T-helper 2 cell treated with Interferon-gamma antibody and Interleukin-4, amounts not matched to agents 5 μg/mL and 100 μg/mL, for 36 hours (primary cell): ENCODE measurements around the gene SF3A2.

Experiments used
- DNase-seq: peaks from one replicate; pipeline ENCODE4 v3.0.0; 2021; ENCODE audit warnings: low spot score
- H3K27ac Mint-ChIP-seq: one replicate; pipeline ENCODE4 v1.8.0; 2021; ENCODE audit warnings: mild to moderate bottlenecking, mixed read lengths
- H3K27me3 Mint-ChIP-seq: one replicate; pipeline ENCODE4 v1.8.0; 2021; ENCODE audit warnings: low read depth, mixed read lengths
- H3K36me3 Mint-ChIP-seq: one replicate; pipeline ENCODE4 v1.8.0; 2021; ENCODE audit warnings: low read depth, mixed read lengths
- H3K4me1 Mint-ChIP-seq: one replicate; pipeline ENCODE4 v1.8.0; 2021; ENCODE audit warnings: low read depth, mixed read lengths
- H3K4me3 Mint-ChIP-seq: one replicate; pipeline ENCODE4 v1.8.0; 2022; ENCODE audit warnings: mild to moderate bottlenecking, moderate library complexity, mixed read lengths
- H3K9me3 Mint-ChIP-seq: one replicate; pipeline ENCODE4 v1.8.0; 2021; ENCODE audit warnings: mixed read lengths

Gene SF3A2, protein sequence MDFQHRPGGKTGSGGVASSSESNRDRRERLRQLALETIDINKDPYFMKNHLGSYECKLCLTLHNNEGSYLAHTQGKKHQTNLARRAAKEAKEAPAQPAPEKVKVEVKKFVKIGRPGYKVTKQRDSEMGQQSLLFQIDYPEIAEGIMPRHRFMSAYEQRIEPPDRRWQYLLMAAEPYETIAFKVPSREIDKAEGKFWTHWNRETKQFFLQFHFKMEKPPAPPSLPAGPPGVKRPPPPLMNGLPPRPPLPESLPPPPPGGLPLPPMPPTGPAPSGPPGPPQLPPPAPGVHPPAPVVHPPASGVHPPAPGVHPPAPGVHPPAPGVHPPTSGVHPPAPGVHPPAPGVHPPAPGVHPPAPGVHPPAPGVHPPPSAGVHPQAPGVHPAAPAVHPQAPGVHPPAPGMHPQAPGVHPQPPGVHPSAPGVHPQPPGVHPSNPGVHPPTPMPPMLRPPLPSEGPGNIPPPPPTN

GRCh38 chr19:2236314-2237050, at the start of gene SF3A2, which contains the start of gene PLEKHJ1:
Gene SF3A2 (plus strand): TSS chr19:2236824. CDS start chr19:2243419, 6,595 bp downstream.
Gene PLEKHJ1 (minus strand): TSS chr19:2236329. CDS start chr19:2236248, 81 bp downstream.
- H3K36me3 Mint-ChIP-seq = peaks cover 56% of the 10 kb centered on the region
- peak; percentile 98 for DNase-seq
- peak within 1 kb of the TSS; percentile 97 for H3K4me3 Mint-ChIP-seq
- H3K27me3 Mint-ChIP-seq = no peaks in the 10 kb centered on the region
- H3K27ac Mint-ChIP-seq = peak within 1 kb of the TSS; percentile 97
- no peaks in the 10 kb centered on the region for H3K9me3 Mint-ChIP-seq
- peaks cover 41% of the 10 kb centered on the region for H3K4me1 Mint-ChIP-seq

- no peak overlapping the region for H3K27ac Mint-ChIP-seq
- no peaks in the 10 kb centered on the region for H3K4me1 Mint-ChIP-seq
- no peaks in the 10 kb centered on the region for H3K9me3 Mint-ChIP-seq
- peaks cover 25% of the 10 kb centered on the region for H3K36me3 Mint-ChIP-seq
- H3K27me3 Mint-ChIP-seq = no peaks in the 10 kb centered on the region
- no peak for DNase-seq
- no peak overlapping the region for H3K4me3 Mint-ChIP-seq
These were observed 49.5 kb upstream of the SF3A2 start for GRCh38 chr19:2187159-2187558.

DNA sequence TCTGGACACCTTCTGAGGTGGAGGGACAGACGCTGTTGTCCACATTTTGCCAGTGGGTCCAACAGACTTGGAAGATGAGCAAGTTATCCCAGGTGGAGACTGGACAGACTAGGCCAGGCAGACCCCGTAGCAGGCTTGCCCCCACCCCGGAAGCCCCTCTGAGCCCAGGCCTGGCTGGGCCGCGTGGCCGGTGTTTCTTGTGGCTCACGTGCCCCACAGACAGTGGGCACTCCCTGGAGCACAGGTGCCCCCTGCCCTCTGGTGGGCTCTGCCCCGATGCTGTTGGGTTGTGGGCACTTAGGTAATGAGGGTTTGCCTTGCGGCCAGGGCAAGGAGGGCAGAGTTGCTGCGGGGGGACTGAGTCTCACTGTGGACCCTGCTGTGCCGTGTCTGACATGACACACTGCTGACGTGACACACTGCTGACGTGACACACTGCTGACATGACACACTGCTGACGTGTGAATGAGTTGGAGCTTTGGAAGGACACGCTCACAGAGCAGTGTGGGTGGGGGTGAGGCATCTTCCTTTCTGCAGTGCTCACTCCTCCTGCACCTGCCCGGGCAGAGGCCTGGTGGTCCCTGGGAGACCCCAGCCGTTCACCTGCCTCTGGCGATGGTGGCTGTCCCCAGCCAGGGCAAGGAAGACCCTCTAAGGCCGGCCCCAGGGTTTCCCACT, 47.8 kb upstream of the SF3A2 start:
- H3K4me1 Mint-ChIP-seq = no peaks in the 10 kb centered on the region
- no peaks in the 10 kb centered on the region for H3K27me3 Mint-ChIP-seq
- peak; percentile 16 for DNase-seq
- H3K9me3 Mint-ChIP-seq = no peaks in the 10 kb centered on the region
- H3K36me3 Mint-ChIP-seq = peaks cover 35% of the 10 kb centered on the region
- no peak overlapping the region for H3K4me3 Mint-ChIP-seq
- peak overlapping the region; percentile 26 for H3K27ac Mint-ChIP-seq

DNA sequence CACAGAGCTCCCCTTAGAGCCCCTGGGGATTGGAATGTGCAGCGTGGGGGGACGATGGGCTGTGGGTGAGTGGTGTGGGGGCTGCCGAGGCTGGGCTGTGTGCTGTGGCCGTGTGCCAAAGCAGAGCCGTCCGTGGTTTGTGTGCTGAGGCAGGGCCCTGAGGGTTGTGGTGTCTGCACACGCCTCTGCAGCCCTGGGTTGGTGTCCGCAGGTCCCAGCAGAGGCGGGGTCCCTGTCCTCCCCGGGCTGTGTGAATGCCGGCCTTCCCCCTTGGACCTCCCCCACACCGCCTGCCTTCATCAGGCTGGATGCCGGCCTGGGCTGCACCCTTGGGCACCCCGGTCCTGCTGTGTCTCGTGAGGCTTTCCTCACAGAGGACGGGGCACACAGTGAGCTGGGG, 46.7 kb upstream of the SF3A2 start:
- H3K4me1 Mint-ChIP-seq = no peaks in the 10 kb centered on the region
- H3K27me3 Mint-ChIP-seq = no peaks in the 10 kb centered on the region
- H3K4me3 Mint-ChIP-seq = no peak overlapping the region
- no peaks in the 10 kb centered on the region for H3K9me3 Mint-ChIP-seq
- DNase-seq = no peak
- H3K27ac Mint-ChIP-seq = no peak overlapping the region
- H3K36me3 Mint-ChIP-seq = peaks cover 29% of the 10 kb centered on the region

GRCh38 chr19:2190848-2191455, 45.7 kb upstream of the SF3A2 start:
- DNase-seq = no peak
- H3K4me1 Mint-ChIP-seq = no peaks in the 10 kb centered on the region
- no peaks in the 10 kb centered on the region for H3K27me3 Mint-ChIP-seq
- no peak overlapping the region for H3K27ac Mint-ChIP-seq
- no peak overlapping the region for H3K4me3 Mint-ChIP-seq
- H3K9me3 Mint-ChIP-seq = no peaks in the 10 kb centered on the region
- H3K36me3 Mint-ChIP-seq = peaks cover 23% of the 10 kb centered on the region

GRCh38 chr19:2191456-2192310, 44.9 kb upstream of the SF3A2 start:
- no peaks in the 10 kb centered on the region for H3K9me3 Mint-ChIP-seq
- H3K36me3 Mint-ChIP-seq = peaks cover 23% of the 10 kb centered on the region
- H3K27me3 Mint-ChIP-seq = no peaks in the 10 kb centered on the region
- H3K4me1 Mint-ChIP-seq = no peaks in the 10 kb centered on the region
- H3K4me3 Mint-ChIP-seq = no peak overlapping the region
- DNase-seq = no peak
- H3K27ac Mint-ChIP-seq = no peak overlapping the region

- no peaks in the 10 kb centered on the region for H3K4me1 Mint-ChIP-seq
- H3K27me3 Mint-ChIP-seq = no peaks in the 10 kb centered on the region
- H3K4me3 Mint-ChIP-seq = no peak overlapping the region
- H3K27ac Mint-ChIP-seq = no peak overlapping the region
- no peaks in the 10 kb centered on the region for H3K9me3 Mint-ChIP-seq
- peaks cover 23% of the 10 kb centered on the region for H3K36me3 Mint-ChIP-seq
- no peak for DNase-seq
These were observed 43.8 kb upstream of the SF3A2 start for GRCh38 chr19:2192862-2193261.

GRCh38 chr19:2193807-2194206, 42.8 kb upstream of the SF3A2 start:
- H3K4me1 Mint-ChIP-seq = no peaks in the 10 kb centered on the region
- no peaks in the 10 kb centered on the region for H3K27me3 Mint-ChIP-seq
- peaks cover 23% of the 10 kb centered on the region for H3K36me3 Mint-ChIP-seq
- no peak overlapping the region for H3K4me3 Mint-ChIP-seq
- DNase-seq = no peak
- no peaks in the 10 kb centered on the region for H3K9me3 Mint-ChIP-seq
- no peak overlapping the region for H3K27ac Mint-ChIP-seq

DNA sequence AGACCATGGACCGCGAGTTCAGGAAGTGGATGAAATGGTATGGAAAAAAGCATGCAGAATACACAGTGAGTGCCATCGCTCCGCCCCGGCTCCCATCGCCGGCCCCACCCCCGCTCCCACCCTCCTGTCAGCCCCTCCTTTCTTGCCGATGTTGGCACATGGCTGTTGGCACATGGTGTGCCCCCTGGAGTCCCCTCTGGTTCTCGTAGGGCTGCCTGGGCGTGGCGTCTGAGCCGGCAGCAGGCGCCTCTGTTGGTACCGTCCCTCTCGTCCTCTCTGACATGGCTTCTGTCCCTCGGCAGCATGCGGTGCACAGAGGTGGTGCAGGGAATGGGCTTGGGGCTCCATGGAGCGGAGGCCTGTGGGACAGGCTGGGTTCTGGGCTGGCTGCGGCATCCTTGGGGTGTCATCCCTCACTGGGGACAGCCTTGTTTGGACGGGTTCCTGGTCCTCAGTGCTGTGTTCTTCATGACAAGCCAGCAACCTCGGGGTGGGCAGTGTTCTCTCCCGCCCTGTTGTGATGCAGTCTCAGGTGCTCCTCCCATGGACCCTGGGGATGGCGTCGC, 42.0 kb upstream of the SF3A2 start:
- Mint-ChIP-seq H3K4me3 (no peak overlapping the region), H3K4me1 (no peaks in the 10 kb centered on the region), H3K36me3 (peaks cover 25% of the 10 kb centered on the region), H3K9me3 (no peaks in the 10 kb centered on the region), H3K27me3 (no peaks in the 10 kb centered on the region), H3K27ac (no peak overlapping the region)
- no peak for DNase-seq

DNA sequence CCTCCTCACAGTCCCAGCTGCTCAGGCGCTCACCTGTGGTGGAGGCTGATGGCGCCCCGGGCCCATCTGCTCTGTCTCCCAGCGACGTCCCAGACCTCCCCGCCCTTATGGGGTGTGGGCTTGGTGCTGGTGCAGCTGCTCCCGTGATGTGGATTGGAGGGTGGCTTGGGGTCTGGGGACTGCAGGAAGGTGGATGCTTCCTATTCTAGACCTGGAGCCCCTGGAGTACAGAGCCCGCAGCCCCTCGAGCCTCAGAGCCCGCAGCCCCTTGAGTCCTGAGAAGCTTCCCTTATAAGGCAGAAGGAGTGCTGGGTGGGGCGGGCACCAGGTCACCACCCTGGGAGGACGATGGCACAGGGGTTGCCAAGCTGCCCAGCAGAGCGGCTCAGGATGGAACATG, 41.3 kb upstream of the SF3A2 start:
- no peak overlapping the region for H3K27ac Mint-ChIP-seq

DNA sequence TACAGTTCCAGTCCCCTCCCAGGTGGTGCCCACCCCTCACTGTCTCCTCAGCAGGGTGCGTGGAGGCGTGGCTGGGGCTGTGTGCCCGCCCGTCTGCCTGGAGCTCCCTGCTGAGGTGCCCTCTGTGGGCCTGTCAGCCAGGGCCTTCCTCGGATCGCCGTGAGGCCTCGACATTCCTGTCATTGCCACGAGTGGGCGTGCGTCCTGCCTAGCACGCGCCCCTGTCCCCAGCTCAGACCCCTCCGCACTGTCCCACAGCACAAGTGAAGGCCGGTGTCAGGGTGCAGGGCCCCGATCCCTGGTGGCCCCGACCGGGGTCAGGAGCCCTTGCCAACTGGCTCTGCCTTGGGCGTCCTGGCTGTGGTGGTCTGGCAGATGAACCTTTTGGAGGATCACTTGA, 40.7 kb upstream of the SF3A2 start:
- no peak for DNase-seq
- Mint-ChIP-seq H3K27me3 (no peaks in the 10 kb centered on the region), H3K36me3 (peaks cover 20% of the 10 kb centered on the region), H3K4me1 (no peaks in the 10 kb centered on the region), H3K4me3 (no peak overlapping the region), H3K9me3 (no peaks in the 10 kb centered on the region), H3K27ac (no peak overlapping the region)

More for the DNA sequence above, 41.3 kb upstream of the SF3A2 start:
- no peaks in the 10 kb centered on the region for H3K4me1 Mint-ChIP-seq
- no peak overlapping the region for H3K4me3 Mint-ChIP-seq
- H3K27me3 Mint-ChIP-seq = no peaks in the 10 kb centered on the region
- no peak for DNase-seq
- no peaks in the 10 kb centered on the region for H3K9me3 Mint-ChIP-seq
- peaks cover 24% of the 10 kb centered on the region for H3K36me3 Mint-ChIP-seq

- Mint-ChIP-seq H3K27ac (no peak overlapping the region), H3K4me3 (no peak overlapping the region), H3K9me3 (no peaks in the 10 kb centered on the region), H3K27me3 (no peaks in the 10 kb centered on the region), H3K4me1 (no peaks in the 10 kb centered on the region), H3K36me3 (peaks cover 15% of the 10 kb centered on the region)
- DNase-seq = no peak
These were observed 39.4 kb upstream of the SF3A2 start for GRCh38 chr19:2197270-2197669.

DNA sequence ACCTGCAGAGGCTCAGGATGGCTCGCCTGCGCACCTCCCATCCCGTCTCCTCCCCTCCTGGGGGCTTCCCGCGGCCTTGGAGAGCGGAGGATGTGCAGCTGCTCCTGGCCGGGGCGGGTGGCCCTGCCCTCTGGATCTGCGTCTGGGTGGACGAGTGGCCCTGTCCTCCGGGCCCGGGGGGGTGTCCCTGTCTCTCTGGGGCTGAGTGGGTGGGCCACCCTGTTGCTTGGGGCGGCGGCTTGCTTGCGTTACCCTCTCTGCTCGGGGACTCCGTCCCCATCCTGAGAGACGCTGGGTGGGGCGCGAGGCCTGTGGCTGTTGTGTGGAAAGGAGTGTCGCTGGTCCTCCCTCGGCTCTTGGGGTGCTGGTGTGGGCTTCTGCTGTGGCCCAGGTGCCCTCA, 38.3 kb upstream of the SF3A2 start:
- Mint-ChIP-seq H3K36me3 (peaks cover 10% of the 10 kb centered on the region), H3K4me3 (no peak overlapping the region), H3K9me3 (no peaks in the 10 kb centered on the region), H3K27ac (no peak overlapping the region), H3K4me1 (no peaks in the 10 kb centered on the region), H3K27me3 (no peaks in the 10 kb centered on the region)
- DNase-seq = no peak
